ENCODE results near the gene ERF. TPM values are rescaled to one million over a fixed set of nuclear protein-coding genes. Genes with fewer than 3 reads are reported as not detected.

ERF gene
- polyA plus RNA-seq, 1 donor from 2014 or later = 3.8 TPM

DNA sequence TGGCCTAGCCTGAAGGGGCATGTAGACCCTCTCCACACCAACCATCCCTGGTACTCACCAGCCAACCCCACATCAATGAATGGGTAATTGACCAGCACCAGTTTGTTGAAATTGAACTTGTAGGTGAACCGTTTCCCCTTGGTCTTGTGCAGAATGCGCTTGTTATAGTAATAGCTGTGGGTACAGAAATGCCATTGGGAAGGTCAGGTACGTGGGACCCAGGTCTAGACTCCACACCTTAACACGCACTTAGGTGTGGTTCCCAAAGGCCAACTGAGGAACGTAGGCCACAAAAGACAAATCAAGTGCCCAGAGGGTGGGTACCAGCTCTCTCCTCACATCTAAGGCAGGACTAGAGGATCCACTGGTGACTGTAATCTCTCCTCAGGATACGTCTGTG is 5.2 kb downstream of the ERF start (continued):
- no peak for TF ChIP-seq RAD21 (conservative IDR thresholded peaks at IDR 0.05)
- TF ChIP-seq EZH2 (IDR thresholded peaks at IDR 0.05; ENCODE audit: borderline replicate concordance, insufficient read depth, low read length, poor library complexity, severe bottlenecking) = no peak

DNA sequence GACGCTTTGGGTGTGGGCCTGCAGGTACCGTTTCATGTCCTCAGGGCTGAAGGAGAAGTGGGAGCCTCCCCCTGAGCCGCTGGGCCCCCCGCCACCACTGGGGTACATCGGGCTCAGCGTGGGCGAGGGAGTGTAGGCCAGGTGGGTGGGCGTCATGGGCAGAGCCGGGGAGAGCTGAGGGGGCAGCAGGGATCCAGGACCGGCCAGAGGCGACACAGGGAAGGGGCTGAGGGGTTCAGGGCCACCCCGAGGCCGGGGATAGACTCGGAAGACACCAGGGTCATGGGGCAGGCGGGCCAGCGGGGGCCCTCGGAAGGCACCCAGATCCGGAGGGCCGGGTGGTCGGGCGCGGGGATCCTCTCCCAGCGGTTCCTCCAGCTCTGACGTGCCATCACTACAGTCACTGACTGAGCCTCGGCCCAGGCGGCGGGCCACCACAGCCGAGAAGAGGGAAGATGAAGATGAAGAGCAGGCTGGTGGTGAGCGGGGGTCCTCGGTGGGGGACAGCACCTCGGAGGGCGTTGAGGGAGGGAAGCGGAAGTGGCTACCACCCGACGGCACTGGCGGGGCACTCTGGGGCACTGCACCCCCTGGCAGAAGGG is 5.7 kb downstream of the ERF start:
- TF ChIP-seq, protein P1, sequence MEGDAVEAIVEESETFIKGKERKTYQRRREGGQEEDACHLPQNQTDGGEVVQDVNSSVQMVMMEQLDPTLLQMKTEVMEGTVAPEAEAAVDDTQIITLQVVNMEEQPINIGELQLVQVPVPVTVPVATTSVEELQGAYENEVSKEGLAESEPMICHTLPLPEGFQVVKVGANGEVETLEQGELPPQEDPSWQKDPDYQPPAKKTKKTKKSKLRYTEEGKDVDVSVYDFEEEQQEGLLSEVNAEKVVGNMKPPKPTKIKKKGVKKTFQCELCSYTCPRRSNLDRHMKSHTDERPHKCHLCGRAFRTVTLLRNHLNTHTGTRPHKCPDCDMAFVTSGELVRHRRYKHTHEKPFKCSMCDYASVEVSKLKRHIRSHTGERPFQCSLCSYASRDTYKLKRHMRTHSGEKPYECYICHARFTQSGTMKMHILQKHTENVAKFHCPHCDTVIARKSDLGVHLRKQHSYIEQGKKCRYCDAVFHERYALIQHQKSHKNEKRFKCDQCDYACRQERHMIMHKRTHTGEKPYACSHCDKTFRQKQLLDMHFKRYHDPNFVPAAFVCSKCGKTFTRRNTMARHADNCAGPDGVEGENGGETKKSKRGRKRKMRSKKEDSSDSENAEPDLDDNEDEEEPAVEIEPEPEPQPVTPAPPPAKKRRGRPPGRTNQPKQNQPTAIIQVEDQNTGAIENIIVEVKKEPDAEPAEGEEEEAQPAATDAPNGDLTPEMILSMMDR (IDR thresholded peaks at IDR 0.05; ENCODE audit: poor library complexity, severe bottlenecking) = no peak
- TF ChIP-seq SMC3 (conservative IDR thresholded peaks at IDR 0.05; ENCODE audit: poor library complexity) = no peak
- TF ChIP-seq RAD21 (conservative IDR thresholded peaks at IDR 0.05) = no peak
- TF ChIP-seq, protein P2, sequence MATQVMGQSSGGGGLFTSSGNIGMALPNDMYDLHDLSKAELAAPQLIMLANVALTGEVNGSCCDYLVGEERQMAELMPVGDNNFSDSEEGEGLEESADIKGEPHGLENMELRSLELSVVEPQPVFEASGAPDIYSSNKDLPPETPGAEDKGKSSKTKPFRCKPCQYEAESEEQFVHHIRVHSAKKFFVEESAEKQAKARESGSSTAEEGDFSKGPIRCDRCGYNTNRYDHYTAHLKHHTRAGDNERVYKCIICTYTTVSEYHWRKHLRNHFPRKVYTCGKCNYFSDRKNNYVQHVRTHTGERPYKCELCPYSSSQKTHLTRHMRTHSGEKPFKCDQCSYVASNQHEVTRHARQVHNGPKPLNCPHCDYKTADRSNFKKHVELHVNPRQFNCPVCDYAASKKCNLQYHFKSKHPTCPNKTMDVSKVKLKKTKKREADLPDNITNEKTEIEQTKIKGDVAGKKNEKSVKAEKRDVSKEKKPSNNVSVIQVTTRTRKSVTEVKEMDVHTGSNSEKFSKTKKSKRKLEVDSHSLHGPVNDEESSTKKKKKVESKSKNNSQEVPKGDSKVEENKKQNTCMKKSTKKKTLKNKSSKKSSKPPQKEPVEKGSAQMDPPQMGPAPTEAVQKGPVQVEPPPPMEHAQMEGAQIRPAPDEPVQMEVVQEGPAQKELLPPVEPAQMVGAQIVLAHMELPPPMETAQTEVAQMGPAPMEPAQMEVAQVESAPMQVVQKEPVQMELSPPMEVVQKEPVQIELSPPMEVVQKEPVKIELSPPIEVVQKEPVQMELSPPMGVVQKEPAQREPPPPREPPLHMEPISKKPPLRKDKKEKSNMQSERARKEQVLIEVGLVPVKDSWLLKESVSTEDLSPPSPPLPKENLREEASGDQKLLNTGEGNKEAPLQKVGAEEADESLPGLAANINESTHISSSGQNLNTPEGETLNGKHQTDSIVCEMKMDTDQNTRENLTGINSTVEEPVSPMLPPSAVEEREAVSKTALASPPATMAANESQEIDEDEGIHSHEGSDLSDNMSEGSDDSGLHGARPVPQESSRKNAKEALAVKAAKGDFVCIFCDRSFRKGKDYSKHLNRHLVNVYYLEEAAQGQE (IDR thresholded peaks at IDR 0.05; ENCODE audit: borderline replicate concordance) = no peak
- TF ChIP-seq POLR2AphosphoS5 (IDR thresholded peaks at IDR 0.05) = no peak
- TF ChIP-seq TAF1 (IDR thresholded peaks at IDR 0.05; ENCODE audit: low read depth) = no peak
- TF ChIP-seq EP300 (conservative IDR thresholded peaks at IDR 0.05; ENCODE audit: poor library complexity, severe bottlenecking) = no peak
- TF ChIP-seq EZH2 (IDR thresholded peaks at IDR 0.05; ENCODE audit: borderline replicate concordance, insufficient read depth, low read length, poor library complexity, severe bottlenecking) = no peak
- TF ChIP-seq MXI1 (conservative IDR thresholded peaks at IDR 0.05; ENCODE audit: poor library complexity, severe bottlenecking) = no peak
- Histone ChIP-seq H2AFZ (ENCODE audit: low read depth, low read length) (no peak overlapping the region), H3K9me2 (ENCODE audit: insufficient read depth, low read length) (no peaks in the 10 kb centered on the region), H3K36me3 (ENCODE audit: insufficient read depth, low read length) (no peaks in the 10 kb centered on the region), H3K9ac (ENCODE audit: low read length) (no peak overlapping the region), H3K4me3 (ENCODE audit: low read length) (no peak overlapping the region), H3K27ac (ENCODE audit: low read length) (no peak overlapping the region), H3F3A (ENCODE audit: insufficient read depth, low read length, poor library complexity, severe bottlenecking) (no peaks in the 10 kb centered on the region), H3K27me3 (ENCODE audit: insufficient read depth, low read depth, low read length) (no peaks in the 10 kb centered on the region), H3K9me3 (ENCODE audit: low read length) (no peaks in the 10 kb centered on the region), H4K20me1 (ENCODE audit: insufficient read depth) (no peaks in the 10 kb centered on the region), H3K79me2 (replicated peaks; ENCODE audit: insufficient read depth, low read length) (peaks cover 15% of the 10 kb centered on the region), H3K4me2 (ENCODE audit: low read length) (no peak overlapping the region)

DNA sequence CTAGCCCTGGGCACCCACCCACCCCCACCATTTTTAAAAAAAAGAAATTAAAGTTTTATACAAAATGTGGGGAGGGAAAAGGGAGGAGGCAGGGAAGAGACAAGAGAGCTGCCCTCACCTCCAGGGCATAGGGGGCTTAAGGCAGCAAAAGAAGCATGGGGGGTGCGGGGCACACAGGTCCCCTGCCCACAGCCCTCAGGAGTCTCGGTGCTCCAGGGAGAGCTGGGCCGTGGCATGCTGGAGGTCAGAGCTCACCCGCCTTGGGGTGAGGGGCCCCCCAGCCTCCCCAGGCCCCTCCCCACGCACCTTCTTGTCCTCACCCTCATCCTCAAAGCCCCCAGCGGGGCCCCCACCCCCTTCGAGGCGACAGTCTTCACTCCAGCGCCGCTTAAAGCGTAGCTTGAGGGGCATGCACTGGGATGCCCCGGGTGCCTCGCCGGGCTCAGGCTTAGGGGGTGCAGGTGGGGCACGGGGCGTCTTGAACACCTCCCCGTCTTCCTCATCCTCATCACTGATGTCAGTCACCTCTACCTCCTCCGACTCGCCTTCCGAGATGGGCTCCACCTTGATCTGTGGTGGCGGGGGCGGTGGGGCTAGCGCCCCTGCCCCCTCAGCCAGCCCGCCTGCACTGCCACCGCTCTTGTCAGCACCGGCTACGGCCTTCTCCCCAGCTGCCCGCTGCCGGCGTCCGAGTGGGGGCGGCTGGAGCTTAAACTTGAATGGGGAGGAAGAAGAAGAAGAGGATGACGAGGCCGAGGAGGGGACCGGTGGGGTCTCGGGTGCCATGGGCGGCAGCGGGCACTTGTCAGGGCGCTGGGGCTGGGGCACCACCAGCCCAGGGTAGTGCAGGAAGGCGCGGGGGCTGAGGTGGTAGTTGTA is 6.4 kb downstream of the ERF start:
- Histone ChIP-seq H3K36me3 (ENCODE audit: insufficient read depth, low read length) (no peaks in the 10 kb centered on the region), H3K4me3 (ENCODE audit: low read length) (no peak overlapping the region), H3F3A (ENCODE audit: insufficient read depth, low read length, poor library complexity, severe bottlenecking) (no peaks in the 10 kb centered on the region), H2AFZ (ENCODE audit: low read depth, low read length) (no peak overlapping the region), H3K27ac (ENCODE audit: low read length) (no peak overlapping the region), H4K20me1 (ENCODE audit: insufficient read depth) (no peaks in the 10 kb centered on the region), H3K27me3 (ENCODE audit: insufficient read depth, low read depth, low read length) (no peaks in the 10 kb centered on the region), H3K9me3 (ENCODE audit: low read length) (no peaks in the 10 kb centered on the region), H3K9ac (ENCODE audit: low read length) (no peak overlapping the region), H3K79me2 (replicated peaks; ENCODE audit: insufficient read depth, low read length) (peaks cover 15% of the 10 kb centered on the region), H3K9me2 (ENCODE audit: insufficient read depth, low read length) (no peaks in the 10 kb centered on the region), H3K4me2 (ENCODE audit: low read length) (no peak overlapping the region)
- TF ChIP-seq RAD21 (conservative IDR thresholded peaks at IDR 0.05) (no peak), TAF1 (IDR thresholded peaks at IDR 0.05; ENCODE audit: low read depth) (no peak), POLR2AphosphoS5 (IDR thresholded peaks at IDR 0.05) (no peak), EP300 (conservative IDR thresholded peaks at IDR 0.05; ENCODE audit: poor library complexity, severe bottlenecking) (no peak), EZH2 (IDR thresholded peaks at IDR 0.05; ENCODE audit: borderline replicate concordance, insufficient read depth, low read length, poor library complexity, severe bottlenecking) (no peak), MXI1 (conservative IDR thresholded peaks at IDR 0.05; ENCODE audit: poor library complexity, severe bottlenecking) (no peak), SMC3 (conservative IDR thresholded peaks at IDR 0.05; ENCODE audit: poor library complexity) (no peak)
- TF ChIP-seq, protein P2 (IDR thresholded peaks at IDR 0.05; ENCODE audit: borderline replicate concordance) = no peak
- TF ChIP-seq, protein P1 (IDR thresholded peaks at IDR 0.05; ENCODE audit: poor library complexity, severe bottlenecking) = no peak
